Stimulated activated CD8-positive, alpha-beta memory T cell treated with anti-CD3 and anti-CD28 coated beads, Interleukin-7, amount 100 ng/mL, for 48 hours (primary cell): Measurements from ENCODE around the gene APLF.
"Not testable (repeated sequence)": the region's sequence is repeated elsewhere in the genome, so short reads cannot be mapped to it uniquely, and the experiment has no call there.

ENCODE experiments used
- DNase-seq, 2 donors: peaks; one replicate each; pipeline ENCODE4 v3.0.0-alpha.2; 2020; ENCODE audit warnings: low read depth in 1 of 2; ENCODE audit errors: extremely low read depth in 1 of 2

The APLF gene

DNA sequence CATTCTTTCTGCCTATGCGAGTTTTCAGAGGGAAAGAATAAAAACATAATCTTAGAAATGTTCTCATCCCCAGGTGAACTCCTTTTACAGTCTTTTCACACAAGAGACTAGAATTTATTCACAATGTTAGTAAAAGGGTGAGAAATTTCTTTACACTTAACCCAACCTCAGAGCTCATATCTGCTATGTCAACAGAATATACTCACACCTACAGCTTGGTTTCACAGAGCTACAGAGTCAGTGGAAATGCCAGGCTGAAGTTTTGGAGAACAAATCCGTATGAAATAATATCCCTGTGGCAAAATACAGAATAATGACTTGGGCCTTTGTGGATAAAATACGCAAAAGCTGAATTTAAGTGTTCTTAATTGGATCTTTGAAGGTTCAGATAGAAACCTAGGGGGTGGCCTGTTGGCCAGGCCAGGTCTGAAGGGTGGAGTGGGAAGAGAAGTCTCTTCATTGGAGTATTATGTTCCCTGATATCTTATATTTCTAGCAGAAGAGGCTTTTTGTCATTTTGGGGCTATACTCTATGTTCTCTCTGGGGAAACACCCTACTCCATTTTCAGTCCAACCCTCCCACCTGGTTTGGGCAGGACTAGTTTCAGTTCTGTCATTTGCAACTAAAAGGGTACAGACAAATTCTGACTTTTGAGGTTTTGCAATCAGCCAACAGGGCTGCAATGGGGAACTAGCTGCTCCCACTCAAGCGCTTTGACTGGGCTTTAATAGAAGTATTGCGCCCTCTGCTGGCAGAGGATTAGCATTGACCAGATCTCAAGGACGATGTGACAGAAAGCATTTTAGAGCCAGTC, 26.0 kb upstream of the APLF start:
- DNase-seq, result peak; percentile 38 to 82

DNA sequence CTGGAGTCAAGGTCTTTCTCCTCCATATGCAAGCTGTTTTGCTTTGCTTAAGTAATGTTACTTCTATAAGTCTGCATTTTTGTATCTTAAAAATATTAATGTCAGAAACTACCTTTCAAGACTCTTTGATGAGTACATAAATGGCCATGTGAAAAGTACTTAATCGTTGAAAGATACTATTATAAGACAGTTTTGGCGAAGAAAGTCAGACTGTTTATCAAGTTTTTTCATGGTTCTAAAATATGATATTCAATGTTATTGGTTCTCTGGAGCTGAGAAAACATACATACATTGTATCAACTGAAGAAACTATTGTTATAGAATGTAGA, 25.4 kb upstream of the APLF start:
- DNase-seq, result no peak

DNA sequence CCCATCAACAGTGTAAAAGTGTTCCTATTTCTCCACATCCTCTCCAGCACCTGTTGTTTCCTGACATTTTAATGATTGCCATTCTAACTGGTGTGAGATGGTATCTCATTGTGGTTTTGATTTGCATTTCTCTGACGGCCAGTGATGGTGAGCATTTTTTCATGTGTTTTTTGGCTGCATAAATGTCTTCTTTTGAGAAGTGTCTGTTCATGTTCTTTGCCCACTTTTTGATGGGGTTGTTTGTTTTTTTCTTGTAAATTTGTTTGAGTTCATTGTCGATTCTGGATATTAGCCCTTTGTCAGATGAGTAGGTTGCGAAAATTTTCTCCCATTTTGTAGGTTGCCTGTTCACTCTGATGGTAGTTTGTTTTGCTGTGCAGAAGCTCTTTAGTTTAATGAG, 21.0 kb upstream of the APLF start:
- DNase-seq, result not testable (repeated sequence)

DNA sequence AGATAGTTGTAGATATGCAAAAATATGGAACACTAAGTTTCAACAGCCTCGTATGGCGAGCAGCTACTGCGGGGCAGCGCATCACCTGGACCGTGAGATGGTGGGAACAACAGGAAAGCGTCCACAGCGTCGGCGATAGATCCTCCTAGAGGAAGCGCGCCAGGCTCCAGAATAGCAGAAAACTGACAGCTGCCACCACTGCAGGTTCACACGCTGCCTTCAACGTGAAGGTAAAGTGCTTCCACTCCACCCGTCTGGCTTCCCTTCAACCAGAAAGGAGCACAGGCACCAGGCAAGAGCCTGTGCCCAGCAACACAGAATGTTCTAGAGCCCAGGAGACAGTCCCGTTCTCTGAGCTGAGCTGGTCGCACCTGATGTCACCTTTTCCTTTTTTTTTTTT, 20.3 kb upstream of the APLF start:
- no peak for DNase-seq

DNA sequence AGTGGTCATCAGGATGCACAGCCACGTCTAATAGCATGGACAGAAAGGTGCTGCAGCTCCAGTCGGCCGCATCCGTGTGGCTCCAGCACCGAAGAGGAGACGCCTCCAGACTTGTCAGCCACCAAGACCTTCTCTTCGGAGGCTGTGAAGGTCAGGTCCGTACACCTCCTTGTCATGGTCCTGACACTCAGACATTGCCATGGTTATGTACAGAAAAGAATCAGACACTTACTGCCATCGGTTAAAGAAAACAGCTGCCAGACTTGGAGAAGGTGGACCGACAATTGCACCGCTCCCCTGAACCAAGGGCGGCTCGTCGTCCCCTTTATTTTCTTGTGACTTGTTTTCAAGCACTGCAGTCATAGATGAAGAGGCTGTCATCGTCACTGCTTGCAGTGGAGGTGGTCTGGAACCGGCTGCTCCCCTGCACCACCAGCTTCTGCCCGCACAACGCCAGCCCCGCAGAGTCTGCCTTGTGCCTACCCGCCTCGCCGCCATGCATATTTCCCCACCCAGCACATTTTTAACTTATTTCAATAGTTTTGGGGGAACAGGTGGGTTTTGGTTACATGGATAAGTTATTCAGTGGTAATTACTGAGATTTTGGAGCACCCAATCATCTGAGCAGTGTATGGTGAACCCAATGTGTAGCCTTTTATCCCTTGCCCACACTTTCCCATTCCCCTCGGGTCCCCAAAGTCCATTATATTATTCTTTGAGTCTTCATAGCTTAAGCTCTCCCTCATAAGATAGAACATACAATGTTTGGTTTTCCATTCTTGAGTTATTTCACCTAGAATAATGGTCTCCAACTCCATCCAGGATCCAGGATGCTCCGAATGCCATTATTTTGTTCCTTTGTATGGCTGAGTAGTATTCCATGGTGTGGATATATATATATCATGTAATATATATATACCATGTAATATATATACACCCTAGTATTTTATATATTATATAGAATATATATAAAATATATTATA, 18.4 kb upstream of the APLF start:
- no peak for DNase-seq

DNA sequence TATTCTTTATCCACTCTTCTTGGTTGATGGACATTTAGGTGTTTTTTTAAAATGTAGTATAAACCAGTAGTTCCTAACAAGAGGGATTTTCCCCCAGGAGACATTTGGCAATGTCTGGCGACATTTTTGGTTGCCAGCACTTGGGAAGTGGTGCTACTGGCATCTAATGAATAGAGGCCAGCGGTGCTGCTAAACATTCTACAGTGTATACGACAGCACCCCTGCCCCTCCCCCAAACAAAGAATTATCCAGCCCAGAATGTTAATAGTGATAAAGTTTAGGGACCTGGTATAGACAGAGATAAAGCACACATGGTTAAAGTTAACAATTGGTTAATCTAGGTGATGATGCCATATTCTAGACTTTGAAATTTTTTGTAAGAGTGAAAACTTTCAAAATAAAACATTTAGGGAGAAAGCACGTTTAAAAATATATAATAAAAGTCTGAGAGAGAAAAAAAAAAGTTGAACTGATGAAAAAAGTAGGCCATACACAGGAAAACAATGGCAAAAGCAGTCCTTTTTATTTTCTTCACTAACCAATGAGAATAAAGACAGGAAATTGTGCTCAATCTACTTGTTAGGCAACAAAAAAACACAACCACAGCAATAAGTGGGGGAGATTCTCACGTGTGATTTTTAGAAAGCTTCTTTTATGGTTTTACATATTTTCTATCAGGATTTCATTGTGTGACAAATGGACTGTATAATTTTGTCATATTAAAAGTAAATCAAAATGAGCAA, 15.1 kb upstream of the APLF start:
- DNase-seq, result no peak

DNA sequence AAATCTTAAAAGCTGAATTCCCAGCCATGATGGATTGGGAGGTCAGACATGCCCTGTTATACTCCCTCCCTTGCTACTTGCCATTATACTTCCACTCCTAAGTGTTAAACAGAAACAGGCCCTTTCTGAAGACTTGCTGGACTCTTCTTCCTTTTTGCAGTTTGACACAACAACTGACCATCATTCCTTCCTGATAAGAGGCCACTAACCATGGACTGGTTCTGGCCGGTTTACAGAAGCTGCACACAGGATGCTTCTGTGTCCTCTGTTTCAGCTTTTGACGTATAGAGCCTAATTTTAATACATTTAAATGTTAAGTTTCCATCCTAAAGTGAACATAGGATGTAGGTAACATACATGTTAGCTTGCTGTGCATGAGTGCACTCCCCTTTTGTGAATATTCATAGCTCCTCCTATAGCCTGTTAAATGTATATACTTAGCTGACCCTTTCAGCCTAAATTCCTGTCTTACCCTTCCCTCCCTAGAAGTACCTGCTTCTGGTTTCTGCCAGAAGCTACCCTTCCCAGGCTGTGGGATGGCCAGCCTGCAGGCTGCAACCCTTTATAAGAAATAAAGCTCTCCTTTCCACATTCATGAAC, 13.5 kb upstream of the APLF start:
- DNase-seq, result no peak

DNA sequence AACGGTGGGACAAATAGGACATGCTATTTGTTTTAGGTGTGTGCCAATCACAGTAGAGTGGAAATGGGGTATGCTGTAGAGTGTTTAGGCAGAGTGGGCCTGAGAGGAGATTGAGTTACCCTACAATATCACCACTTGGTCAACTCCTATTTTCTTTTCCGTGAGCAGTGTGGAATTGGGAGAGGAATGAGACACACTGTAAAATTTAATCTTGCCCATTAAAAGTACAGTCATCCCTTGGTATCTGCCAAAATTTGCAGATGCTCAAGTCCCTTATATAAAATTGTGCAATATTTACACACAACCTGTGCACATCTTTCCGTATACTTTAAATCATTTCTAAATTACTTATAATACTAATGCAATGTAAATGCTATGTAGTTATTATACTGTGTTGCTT, 12.7 kb upstream of the APLF start:
- no peak for DNase-seq

DNA sequence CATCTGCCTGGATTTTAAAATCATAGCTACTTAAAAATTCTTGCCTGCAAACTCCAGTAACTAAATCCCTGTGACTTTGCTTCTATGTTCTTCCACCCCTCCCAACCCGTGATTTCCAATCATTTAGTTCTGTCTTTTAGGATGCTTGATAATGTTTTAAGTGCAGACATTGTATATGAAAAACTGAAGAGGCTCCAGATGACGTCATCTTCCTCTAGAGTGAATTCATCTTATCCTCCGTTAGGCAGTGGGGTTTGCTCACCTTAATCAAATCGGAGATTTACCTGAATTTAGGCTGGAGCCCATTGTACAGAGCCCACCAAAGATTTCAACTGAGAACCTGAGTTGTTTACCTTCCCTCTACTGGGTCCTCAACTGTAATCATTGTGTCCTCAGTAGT, 11.2 kb upstream of the APLF start:
- no peak for DNase-seq

DNA sequence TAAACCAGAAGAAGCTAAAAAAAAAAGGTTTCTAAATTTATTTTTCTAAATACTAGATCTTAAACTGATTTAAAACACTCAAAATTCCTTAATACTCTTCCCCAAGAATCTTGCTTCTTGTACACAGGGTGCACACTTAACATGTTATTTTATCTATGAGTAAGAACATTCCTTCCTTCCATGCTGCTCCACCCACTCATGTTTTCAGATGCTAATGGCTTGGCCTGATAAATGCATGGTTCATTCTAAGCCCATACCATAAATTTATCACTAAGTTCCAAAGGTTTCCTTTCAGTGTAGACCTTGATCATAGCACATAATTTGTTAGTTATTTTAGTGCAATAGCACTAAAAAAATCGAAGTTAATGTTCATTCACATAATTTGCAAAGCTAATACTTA, 8.4 kb upstream of the APLF start:
- DNase-seq, result no peak

DNA sequence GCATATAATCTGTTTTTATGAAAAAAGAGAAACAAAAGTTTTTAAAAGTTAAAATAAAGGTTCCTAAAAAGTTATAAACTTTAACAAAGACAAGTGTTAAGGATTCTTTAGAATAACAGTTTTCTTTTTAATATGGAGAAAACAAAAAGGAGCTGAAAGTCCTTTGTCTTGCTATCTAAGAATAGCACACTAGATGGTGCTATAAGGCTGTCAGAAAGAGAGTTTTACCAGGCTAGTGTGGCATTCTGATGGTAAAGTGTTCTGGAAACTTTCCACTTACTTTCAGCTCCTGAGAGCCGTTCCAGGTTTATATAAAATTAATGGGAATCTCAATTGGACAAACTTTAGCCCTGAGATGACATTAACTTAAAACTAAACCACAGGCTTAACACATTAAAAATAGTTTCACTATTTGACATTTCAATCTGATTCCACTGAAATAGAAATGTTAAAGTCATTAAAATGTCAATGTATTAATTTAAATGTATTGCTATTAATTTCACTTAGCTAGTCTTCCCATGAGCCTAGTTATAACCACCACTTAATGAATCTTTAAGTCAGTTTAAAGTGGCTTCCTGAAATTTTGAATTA, 4.0 kb upstream of the APLF start:
- DNase-seq, result no peak

DNA sequence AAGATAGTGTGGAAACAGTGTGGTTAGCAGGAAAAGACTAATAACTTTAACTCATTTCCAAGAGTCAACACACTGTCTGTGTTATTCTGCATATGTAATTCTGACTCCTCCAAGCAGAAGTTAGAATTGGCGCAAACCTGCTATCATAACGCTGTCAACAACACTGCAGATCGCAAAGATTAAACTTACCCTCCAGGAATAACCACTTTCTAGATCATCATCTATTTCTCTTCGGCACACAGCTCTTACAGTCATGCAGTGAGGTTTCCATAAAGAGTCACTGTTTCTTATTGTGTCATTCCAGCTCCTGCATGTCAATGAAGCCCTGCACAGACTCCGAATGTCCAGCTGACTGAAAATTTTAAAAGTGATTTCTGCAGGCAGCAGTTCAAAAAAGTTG, 2.7 kb upstream of the APLF start:
- DNase-seq, result no peak

DNA sequence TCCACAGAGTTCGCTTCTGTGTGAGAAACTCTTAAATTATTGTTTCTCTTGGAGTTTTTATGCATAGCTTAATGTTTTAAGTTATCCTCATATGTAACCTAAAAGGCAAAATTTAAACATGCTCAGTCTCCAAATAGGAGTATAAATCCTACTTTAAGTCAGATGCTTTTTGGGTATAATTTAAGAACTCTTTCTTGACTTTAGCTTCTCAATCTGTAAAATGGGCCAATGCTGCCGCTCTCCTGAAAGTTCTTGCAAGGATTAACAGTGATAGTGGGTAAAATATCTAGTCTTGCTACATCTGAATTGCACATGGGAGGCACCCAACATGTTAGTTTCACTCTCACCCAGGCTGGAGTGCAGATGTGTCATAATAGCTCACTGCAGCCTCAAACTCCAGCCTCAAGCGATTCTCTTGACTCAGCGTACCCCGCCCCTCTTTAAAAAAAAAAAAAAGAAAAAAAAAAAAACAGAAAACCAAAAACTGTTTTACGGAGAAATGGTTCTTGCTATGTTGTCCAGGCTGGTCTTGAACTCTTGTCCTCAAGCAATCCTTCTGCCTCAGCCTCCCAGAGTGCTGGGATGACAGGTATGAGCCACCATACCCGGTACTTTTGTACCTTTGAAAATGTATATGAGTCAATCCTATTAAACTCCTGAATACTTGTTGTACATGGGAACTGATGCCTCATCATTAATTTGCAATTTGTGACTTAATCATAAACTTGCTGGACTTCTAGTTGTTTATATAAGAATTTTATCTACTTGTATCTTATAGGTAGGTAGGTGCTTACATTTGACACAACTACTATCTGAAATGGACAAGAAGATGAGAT, 2.1 kb upstream of the APLF start:
- DNase-seq, result peak in 1 of 2 donors; percentile 54

DNA sequence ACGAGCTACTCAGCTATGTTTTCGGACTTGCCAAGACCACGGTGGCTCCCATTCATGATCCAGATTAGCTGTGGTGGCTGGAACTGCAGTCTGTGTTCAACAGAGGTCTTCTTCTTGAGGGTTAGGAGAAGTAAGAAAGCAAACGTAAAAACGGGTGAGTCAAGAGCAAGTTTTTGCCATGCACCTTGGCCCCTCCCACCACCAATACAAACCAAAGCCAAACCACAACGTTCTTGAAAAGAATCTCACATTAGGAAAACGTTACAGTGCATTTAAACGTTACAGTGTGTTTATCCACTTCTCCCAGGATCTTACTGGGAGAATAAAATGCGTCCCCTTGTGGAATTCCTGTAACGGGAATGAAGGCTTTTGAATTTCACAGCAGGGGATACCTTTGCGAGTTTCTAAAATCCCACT, 1.0 kb upstream of the APLF start:
- DNase-seq, result peak in 1 of 2 donors; percentile 67

DNA sequence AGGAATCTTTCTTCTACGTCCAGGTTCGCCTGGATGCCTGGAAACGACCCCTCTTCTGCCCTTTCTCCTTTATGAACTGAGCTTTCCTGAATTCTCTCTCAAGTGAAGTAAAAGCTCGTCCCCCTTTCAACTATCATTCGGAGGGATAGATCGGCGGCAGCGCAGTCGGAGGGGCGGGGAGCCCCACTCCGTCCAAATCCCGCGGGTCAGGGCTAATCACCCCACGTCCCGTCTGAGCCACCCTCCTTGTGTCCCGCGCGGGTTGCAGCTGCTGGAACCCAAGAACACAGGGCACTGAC, 658 bp upstream of the APLF start:
- peak in 1 of 2 donors; percentile 20 for DNase-seq

DNA sequence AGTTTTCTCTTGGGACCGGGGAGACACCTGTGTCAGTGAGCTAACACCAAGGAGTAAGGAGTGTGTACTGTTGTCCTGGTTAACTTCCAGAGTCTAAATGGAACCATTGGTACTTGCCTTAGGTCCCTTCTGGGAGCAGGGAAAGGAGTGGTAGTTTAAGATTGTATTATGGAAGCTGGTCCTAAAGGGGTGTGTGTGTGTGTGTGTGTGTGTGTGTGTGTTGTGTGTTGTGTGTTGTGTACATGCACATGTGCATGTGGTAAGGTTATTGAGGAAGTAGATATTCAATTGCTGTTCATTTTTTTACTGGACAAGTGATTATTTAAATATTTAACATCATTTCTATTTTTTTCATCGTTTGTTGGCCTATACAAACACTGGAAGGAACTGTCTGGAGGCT, 1.4 kb downstream of the APLF start:
- DNase-seq, result no peak

DNA sequence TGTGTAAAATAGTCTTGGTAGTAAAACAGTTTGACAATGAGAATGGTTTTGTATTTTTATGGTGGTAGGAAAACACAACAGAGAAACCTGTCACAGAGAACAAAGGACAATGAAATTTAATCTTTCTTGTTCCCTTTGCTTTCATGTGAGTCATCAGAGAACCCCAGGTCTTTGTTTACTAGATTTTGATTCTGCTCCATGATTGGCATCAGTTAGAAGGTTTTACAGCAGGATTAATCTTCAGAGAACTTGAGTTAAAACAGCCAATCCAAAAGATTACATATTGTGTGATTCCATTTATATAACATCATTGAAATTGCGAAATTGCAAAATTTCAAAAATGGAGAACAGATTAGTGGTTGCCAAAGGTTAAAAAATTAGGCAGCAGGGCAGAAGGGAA, 2.5 kb downstream of the APLF start:
- no peak for DNase-seq

DNA sequence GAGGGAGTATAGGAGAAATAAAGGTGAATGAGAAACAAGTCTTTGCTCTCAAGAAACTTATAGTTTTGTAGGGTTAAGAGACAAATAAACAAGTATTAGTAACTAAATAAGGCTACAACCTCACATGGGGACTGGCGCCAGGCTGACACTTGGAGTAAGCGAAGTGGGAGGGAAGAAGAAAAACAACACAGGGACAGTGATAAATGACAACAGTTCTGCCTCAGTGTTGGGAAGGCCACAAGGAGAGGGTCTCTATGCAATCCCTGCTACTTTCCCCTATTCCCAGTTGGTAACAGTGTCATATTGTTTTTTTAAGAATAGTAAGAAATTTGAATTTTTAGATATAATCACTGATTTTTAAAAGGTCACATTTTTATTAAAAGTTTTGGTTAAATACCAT, 4.0 kb downstream of the APLF start:
- DNase-seq, result no peak

DNA sequence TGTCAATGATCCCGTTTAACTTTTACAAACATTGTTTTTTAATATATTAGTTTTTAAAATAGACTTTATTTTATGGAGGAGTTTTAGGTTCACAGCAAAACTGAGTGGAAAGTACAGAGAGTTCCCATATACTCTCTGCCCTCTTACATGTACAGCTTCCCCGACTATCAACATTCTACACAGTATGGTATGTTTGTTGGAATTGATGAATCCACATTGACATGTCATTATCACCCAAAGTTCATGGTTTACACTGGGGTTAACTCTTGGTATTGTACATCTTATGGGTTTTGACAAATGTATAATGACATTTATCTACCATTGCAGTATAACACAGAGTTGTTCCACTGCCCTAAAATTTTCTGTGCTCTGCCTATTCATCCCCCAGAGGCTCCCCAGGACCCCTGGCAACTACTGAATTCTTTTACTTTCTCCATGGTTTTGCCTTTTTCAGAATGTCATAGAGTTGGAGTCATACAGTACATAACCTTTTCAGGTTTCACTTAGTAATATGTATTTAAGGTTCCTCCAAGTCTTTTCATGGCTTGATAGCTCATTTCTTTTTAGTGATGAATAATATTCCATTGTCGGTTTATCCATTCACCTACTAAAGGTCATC, 5.5 kb downstream of the APLF start:
- DNase-seq, result no peak
